ENCODE data around the gene GRAMD1A. TPM values are rescaled to one million over a fixed set of nuclear protein-coding genes. Genes with fewer than 3 reads are reported as not detected.

The GRAMD1A gene
- total and polyA plus RNA-seq, 4 experiments from 2014 or later, result 16.3 to 221 (median 130) TPM

DNA sequence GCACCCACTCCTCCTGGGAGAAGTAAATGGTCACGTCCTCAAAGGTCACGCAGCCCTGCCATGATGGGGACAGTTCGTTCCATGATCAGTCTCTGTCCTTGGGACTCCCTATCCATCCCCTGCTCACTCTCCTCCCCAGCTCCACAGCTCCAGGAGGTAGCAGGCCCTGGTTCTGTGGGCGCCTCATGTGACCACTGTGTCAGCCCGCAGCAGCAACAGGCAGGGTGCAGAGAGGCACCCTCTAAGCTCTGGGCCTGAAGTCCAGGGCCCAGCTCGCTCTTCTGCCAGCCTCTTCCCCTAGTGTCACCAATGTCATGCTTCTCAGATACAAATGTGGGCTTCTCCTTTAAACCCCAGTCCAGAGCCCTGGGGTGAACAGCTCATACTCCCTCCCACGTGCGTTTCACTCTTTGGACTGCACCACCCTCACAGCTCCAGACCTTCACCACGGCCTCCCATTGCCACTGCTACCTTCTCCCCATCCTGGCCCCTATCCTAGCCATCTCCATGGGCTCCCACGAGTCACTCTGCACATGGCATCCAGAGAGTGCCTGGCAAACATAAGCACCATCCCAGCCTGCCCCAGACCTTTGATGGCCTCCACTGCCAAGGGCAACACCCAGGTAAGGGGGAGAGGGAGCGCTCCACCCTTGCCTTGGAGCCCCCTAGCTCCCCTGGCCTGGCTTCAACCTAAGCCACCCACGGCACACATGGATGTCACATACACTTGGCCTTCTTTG is 39.0 kb upstream of the GRAMD1A start:
- Mint-ChIP-seq H3K27ac (peak overlapping the region in 4 of 7 donors; percentile 42 to 96 (median 88)), H3K4me1 (peaks cover 18 to 28% (median 24%) of the 10 kb centered on the region in 4 donors), H3K27me3 (no peaks in the 10 kb centered on the region), H3K36me3 (peaks cover 70 to 76% of the 10 kb centered on the region in 2 donors), H3K4me3 (peak overlapping the region in 7 of 8 donors; percentile 61 to 99 (median 95)), H3K9me3 (peaks cover 4 to 82% (median 76%) of the 10 kb centered on the region in 8 donors)
- DNase-seq, result no peak
- ChIA-PET POLR2A (ENCODE audit: partially characterized antibody) (interaction anchor here (0.6 to 3.4 kb wide), 5 partner anchors 11 to 205 kb away, joined by 3 to 34 read pairs (median 7); partner anchors contain the start of gene ZNF30), CTCF (ENCODE audit: partially characterized antibody) (interaction anchor here (0.7 to 1.1 kb wide), 2 partner anchors 12 to 121 kb away, joined by 3 read pairs; no protein-coding TSS in a partner anchor)
- intact Hi-C loops (cut with micrococcal nuclease), result loop anchor here (5.0 kb wide), 1 partner anchor 34 kb away; the partner anchor contains the start of gene ZNF30
- H3K9me3 ChIP-seq (ENCODE audit: control insufficient read depth in 1 of 2, low read length in 2 of 2), result peaks cover 52 to 63% of the 10 kb centered on the region in 2 donors
- H3K27ac ChIP-seq (ENCODE audit: low read depth, low read length), result no peak overlapping the region
- H3K27me3 ChIP-seq (ENCODE audit: insufficient read depth, low read length), result no peaks in the 10 kb centered on the region
- H3K4me3 ChIP-seq (ENCODE audit: low read length in 2 of 2), result peak overlapping the region in 1 of 2 donors; percentile 62
- peaks cover 18% of the 10 kb centered on the region for H3K4me1 ChIP-seq (ENCODE audit: insufficient read depth, low read length)
- peaks cover 54% of the 10 kb centered on the region for H3K36me3 ChIP-seq (ENCODE audit: insufficient read depth, low read length)

GRCh38 chr19:34961775-34962686 is 38.1 kb upstream of the GRAMD1A start:
- H3K27me3 ChIP-seq (ENCODE audit: insufficient read depth, low read length), result no peaks in the 10 kb centered on the region
- Mint-ChIP-seq H3K27me3 (no peaks in the 10 kb centered on the region), H3K27ac (peak overlapping the region; percentile 88 to 97 (median 93)), H3K36me3 (peaks cover 65 to 67% of the 10 kb centered on the region in 2 donors), H3K4me3 (peak overlapping the region; percentile 93 to 99 (median 97)), H3K9me3 (peaks cover 4 to 77% (median 69%) of the 10 kb centered on the region in 8 donors), H3K4me1 (peaks cover 18 to 28% (median 24%) of the 10 kb centered on the region in 4 donors)
- CTCF ChIA-PET (ENCODE audit: partially characterized antibody), result interaction anchor here (0.7 to 4.0 kb wide), 5 partner anchors 11 to 122 kb away, joined by 3 to 24 read pairs (median 3); no protein-coding TSS in a partner anchor
- H3K36me3 ChIP-seq (ENCODE audit: insufficient read depth, low read length), result peaks cover 51% of the 10 kb centered on the region
- POLR2A ChIA-PET (ENCODE audit: partially characterized antibody), result interaction anchor here (1.1 to 3.4 kb wide), 10 partner anchors 12 to 67 kb away, joined by 3 to 34 read pairs (median 7); partner anchors contain the start of genes GRAMD1A and ZNF30
- peaks cover 47 to 54% of the 10 kb centered on the region in 2 donors for H3K9me3 ChIP-seq (ENCODE audit: control insufficient read depth in 1 of 2, low read length in 2 of 2)
- peak; percentile 41 to 59 (median 56) for DNase-seq
- peak overlapping the region; percentile 62 to 80 for H3K4me3 ChIP-seq (ENCODE audit: low read length in 2 of 2)
- intact Hi-C loops (cut with micrococcal nuclease), result loop anchor here (5.0 kb wide), 1 partner anchor 35 kb away; the partner anchor contains the start of gene ZNF30
- peak overlapping the region; percentile 49 for H3K27ac ChIP-seq (ENCODE audit: low read depth, low read length)
- peaks cover 18% of the 10 kb centered on the region for H3K4me1 ChIP-seq (ENCODE audit: insufficient read depth, low read length)

GRCh38 chr19:34962687-34963572 is 37.2 kb upstream of the GRAMD1A start:
- H3K9me3 ChIP-seq (ENCODE audit: control insufficient read depth in 1 of 2, low read length in 2 of 2), result peaks cover 40 to 45% of the 10 kb centered on the region in 2 donors
- no peaks in the 10 kb centered on the region for H3K27me3 ChIP-seq (ENCODE audit: insufficient read depth, low read length)
- peaks cover 18% of the 10 kb centered on the region for H3K4me1 ChIP-seq (ENCODE audit: insufficient read depth, low read length)
- Mint-ChIP-seq H3K27ac (peak overlapping the region; percentile 88 to 97 (median 93)), H3K9me3 (peaks cover 4 to 75% (median 64%) of the 10 kb centered on the region in 8 donors), H3K27me3 (no peaks in the 10 kb centered on the region), H3K36me3 (peaks cover 60 to 62% of the 10 kb centered on the region in 2 donors), H3K4me3 (peak overlapping the region; percentile 93 to 99 (median 97)), H3K4me1 (peaks cover 18 to 28% (median 24%) of the 10 kb centered on the region in 4 donors)
- intact Hi-C loops (cut with micrococcal nuclease), result loop anchor here (5.0 kb wide), 1 partner anchor 36 kb away; the partner anchor contains the start of gene ZNF30
- DNase-seq, result no peak
- H3K4me3 ChIP-seq (ENCODE audit: low read length in 2 of 2), result peak overlapping the region; percentile 62 to 80
- H3K27ac ChIP-seq (ENCODE audit: low read depth, low read length), result peak overlapping the region; percentile 49
- POLR2A ChIA-PET (ENCODE audit: partially characterized antibody), result interaction anchor here (0.5 to 3.4 kb wide), 15 partner anchors 10 to 306 kb away, joined by 3 to 34 read pairs (median 4); partner anchors contain the start of genes GRAMD1A, SCGB2B2, USF2 and ZNF30
- CTCF ChIA-PET (ENCODE audit: partially characterized antibody), result interaction anchor here (0.8 to 4.0 kb wide), 5 partner anchors 10 to 83 kb away, joined by 3 to 24 read pairs (median 3); no protein-coding TSS in a partner anchor
- peaks cover 43% of the 10 kb centered on the region for H3K36me3 ChIP-seq (ENCODE audit: insufficient read depth, low read length)

GRCh38 chr19:34963573-34964406 is 36.3 kb upstream of the GRAMD1A start, which contains the start of gene ZNF792:
ZNF792 (minus strand) TSS chr19:34964229; CDS start chr19:34963662, 567 bp downstream.
- Histone ChIP-seq H3K27me3 (ENCODE audit: insufficient read depth, low read length) (no peaks in the 10 kb centered on the region), H3K4me1 (ENCODE audit: insufficient read depth, low read length) (peaks cover 18% of the 10 kb centered on the region), H3K36me3 (ENCODE audit: insufficient read depth, low read length) (peaks cover 34% of the 10 kb centered on the region), H3K27ac (ENCODE audit: low read depth, low read length) (peak within 1 kb of the TSS; percentile 49), H3K4me3 (ENCODE audit: low read length in 2 of 2) (peak within 1 kb of the TSS; percentile 62 to 80), H3K9me3 (ENCODE audit: control insufficient read depth in 1 of 2, low read length in 2 of 2) (peaks cover 32 to 37% of the 10 kb centered on the region in 2 donors)
- CTCF ChIA-PET (ENCODE audit: partially characterized antibody), result interaction anchor here (0.8 to 4.0 kb wide), 5 partner anchors 9 to 49 kb away, joined by 3 to 24 read pairs (median 3); no protein-coding TSS in a partner anchor
- H3K4me3 Mint-ChIP-seq, result peak within 1 kb of the TSS; percentile 93 to 99 (median 97)
- H3K4me1 Mint-ChIP-seq, result peaks cover 18 to 28% (median 24%) of the 10 kb centered on the region in 4 donors
- POLR2A ChIA-PET (ENCODE audit: partially characterized antibody), result interaction anchor here (0.5 to 3.4 kb wide), 15 partner anchors 9 to 305 kb away, joined by 3 to 34 read pairs (median 4); partner anchors contain the start of genes GRAMD1A, SCGB2B2, USF2 and ZNF30
- H3K27ac Mint-ChIP-seq, result peak within 1 kb of the TSS; percentile 88 to 97 (median 93)
- peak; percentile 36 to 57 (median 39) for DNase-seq
- intact Hi-C loops (cut with micrococcal nuclease), result loop anchor here (5.0 kb wide), 1 partner anchor 36 kb away; the partner anchor contains the start of gene ZNF30
- no peaks in the 10 kb centered on the region for H3K27me3 Mint-ChIP-seq
- H3K36me3 Mint-ChIP-seq, result peaks cover 52 to 58% of the 10 kb centered on the region in 2 donors
- H3K9me3 Mint-ChIP-seq, result peaks cover 4 to 74% (median 62%) of the 10 kb centered on the region in 8 donors

- CTCF ChIA-PET (ENCODE audit: partially characterized antibody), result interaction anchor here (0.9 to 4.0 kb wide), 3 partner anchors 8 to 49 kb away, joined by 3 to 24 read pairs (median 12); no protein-coding TSS in a partner anchor
- POLR2A ChIA-PET (ENCODE audit: partially characterized antibody), result interaction anchor here (1.7 to 2.3 kb wide), 2 partner anchors 39 to 45 kb away, joined by 4 to 7 read pairs; no protein-coding TSS in a partner anchor
These were observed 35.5 kb upstream of the GRAMD1A start for GRCh38 chr19:34964598-34964997.

More at GRCh38 chr19:34964598-34964997, 35.5 kb upstream of the GRAMD1A start:
- Mint-ChIP-seq H3K9me3 (peaks cover 4 to 66% (median 54%) of the 10 kb centered on the region in 8 donors), H3K4me1 (peaks cover 18 to 28% (median 24%) of the 10 kb centered on the region in 4 donors), H3K36me3 (peaks cover 44 to 50% of the 10 kb centered on the region in 2 donors), H3K27me3 (no peaks in the 10 kb centered on the region), H3K27ac (peak overlapping the region in 6 of 7 donors; percentile 35 to 86 (median 50)), H3K4me3 (peak overlapping the region; percentile 65 to 93 (median 77))
- Histone ChIP-seq H3K9me3 (ENCODE audit: control insufficient read depth in 1 of 2, low read length in 2 of 2) (peaks cover 24 to 29% of the 10 kb centered on the region in 2 donors), H3K27ac (ENCODE audit: low read depth, low read length) (no peak overlapping the region), H3K36me3 (ENCODE audit: insufficient read depth, low read length) (peaks cover 26% of the 10 kb centered on the region), H3K27me3 (ENCODE audit: insufficient read depth, low read length) (no peaks in the 10 kb centered on the region), H3K4me1 (ENCODE audit: insufficient read depth, low read length) (peaks cover 18% of the 10 kb centered on the region), H3K4me3 (ENCODE audit: low read length in 2 of 2) (peak overlapping the region in 1 of 2 donors; percentile 62)
- intact Hi-C loops (cut with micrococcal nuclease), result loop anchor here (5.0 kb wide), 1 partner anchor 37 kb away; the partner anchor contains the start of gene ZNF30
- no peak for DNase-seq

Measured in CD4-positive, alpha-beta memory T cell (primary cell).